ENCODE data around the gene KMT2B. TPM values are rescaled to one million over a fixed set of nuclear protein-coding genes. Genes with fewer than 3 reads are reported as not detected.

The KMT2B gene
- total and polyA plus RNA-seq, 9 of the 15 experiments (the other 6 are each of a cell fraction or from before 2014, with no cell fraction given) = 0.63 to 43.9 (median 8.1) TPM

GRCh38 chr19:35704218-35704617, 13.6 kb upstream of the KMT2B start, which contains the start of gene ZBTB32 (continued):
- TF ChIP-seq REST (IDR thresholded peaks at IDR 0.05; ENCODE audit: borderline replicate concordance) = peak; percentile 99
- TF ChIP-seq REST (CRISPR knock-in tag; IDR thresholded peaks at IDR 0.05; ENCODE audit: low read depth) = peak; percentile 93
- peak; percentile 85 for TF ChIP-seq RB1 (IDR thresholded peaks at IDR 0.05; ENCODE audit: low read depth)
- peak; percentile 99 for TF ChIP-seq TFAP4 (CRISPR knock-in tag; IDR thresholded peaks at IDR 0.05; ENCODE audit: borderline replicate concordance)
- peak in 1 of 2 experiments; percentile 40 for TF ChIP-seq AFF1 (IDR thresholded peaks at IDR 0.05; ENCODE audit: low read depth in 1 of 2, partially characterized antibody in 2 of 2)
- peak; percentile 99 for TF ChIP-seq L3MBTL2 (IDR thresholded peaks at IDR 0.05)

Measured in K562 (cell line).